GM03348 (cell line): Measurements from ENCODE around the gene SLX4.

Experiments used
- DNase-seq: peaks from one replicate; pipeline ENCODE4 v3.0.0; 2012; ENCODE audit warnings: low spot score

The SLX4 gene

DNA sequence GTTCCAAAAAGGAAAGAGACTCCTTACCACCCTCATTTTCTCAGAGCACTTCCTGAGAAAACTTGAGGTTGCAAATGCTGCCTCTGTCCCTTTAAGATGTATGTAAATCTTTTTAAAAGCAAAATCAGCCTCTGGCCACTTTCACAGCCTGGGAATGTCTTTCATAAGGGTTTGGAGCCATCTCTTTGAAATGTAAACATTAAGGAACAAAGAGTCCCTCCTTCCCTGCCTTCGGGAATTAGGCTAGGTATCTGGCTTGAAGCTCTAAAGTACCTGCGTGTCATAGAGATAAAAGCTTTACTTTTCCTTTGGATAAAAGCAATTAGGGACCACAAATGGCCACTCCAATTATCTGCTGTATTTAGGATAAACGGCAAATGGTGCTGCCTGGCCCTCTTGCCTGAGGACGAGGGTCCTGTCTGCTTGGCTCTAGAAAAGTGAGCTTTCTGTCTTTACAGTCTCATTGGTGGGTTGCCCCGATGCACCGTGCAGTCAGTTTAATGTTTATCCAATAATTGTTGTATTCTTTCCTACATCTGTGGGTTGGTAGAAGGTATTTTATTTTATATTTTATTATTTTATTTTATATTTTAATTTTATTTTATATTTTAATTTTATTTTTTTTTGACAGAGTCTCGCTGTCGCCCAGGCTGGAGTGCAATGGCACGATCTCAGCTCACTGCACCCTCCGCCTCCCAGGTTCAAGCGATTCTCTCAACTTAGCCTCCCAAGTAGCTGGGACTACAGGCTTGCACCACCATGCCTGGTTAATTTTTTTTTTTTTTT, 58.1 kb downstream of the SLX4 start:
- DNase-seq, result no peak

- no peak for DNase-seq
These were observed 60.3 kb downstream of the SLX4 start for GRCh38 chr16:3550851-3551847.

GRCh38 chr16:3549906-3550305, 61.5 kb downstream of the SLX4 start:
- no peak for DNase-seq

DNA sequence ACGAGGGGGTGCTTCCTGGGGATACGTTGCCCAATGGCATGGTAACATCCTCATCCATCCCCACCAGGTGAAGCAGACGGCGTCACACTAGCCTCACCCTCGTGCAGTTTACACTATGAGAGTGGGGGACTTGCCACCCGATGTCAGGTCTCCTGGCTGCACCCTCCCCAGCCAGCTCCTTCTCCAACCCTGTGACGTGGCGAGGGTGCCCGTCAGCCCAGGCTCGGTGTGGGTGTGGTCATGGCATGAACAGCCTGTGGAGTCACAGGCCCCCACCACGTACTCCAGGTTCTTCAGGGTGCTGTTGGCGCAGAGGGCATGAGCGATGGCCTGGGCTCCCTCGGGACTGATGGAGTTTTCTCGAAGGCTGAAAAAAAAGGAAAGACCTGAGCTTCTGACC, 62.5 kb downstream of the SLX4 start:
- no peak for DNase-seq

DNA sequence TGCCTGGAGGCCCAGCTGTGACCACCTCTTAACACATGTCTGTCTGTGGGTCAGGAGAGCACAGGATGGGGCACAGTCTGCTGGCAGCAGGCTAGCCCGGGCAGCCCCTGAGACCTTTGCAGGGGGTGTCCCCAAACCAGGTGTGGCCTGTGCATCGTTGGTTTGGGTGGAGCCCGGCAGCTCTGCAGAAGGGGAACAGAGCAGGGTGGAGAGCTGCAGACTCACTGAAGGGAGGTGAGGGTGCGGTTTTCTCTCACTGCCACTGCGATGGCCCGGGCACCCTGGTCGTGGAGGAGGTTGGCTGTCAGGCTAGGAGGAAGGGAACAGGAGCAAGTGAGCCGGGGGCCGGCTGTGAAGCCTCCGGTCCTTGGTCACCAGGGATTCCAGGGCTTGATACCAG, 63.0 kb downstream of the SLX4 start:
- no peak for DNase-seq

GRCh38 chr16:3546986-3547682, 64.3 kb downstream of the SLX4 start:
- DNase-seq, result no peak

GRCh38 chr16:3542601-3543373, 68.6 kb downstream of the SLX4 start:
- no peak for DNase-seq

- DNase-seq, result no peak
These were observed 69.8 kb downstream of the SLX4 start for GRCh38 chr16:3541527-3542155.

- DNase-seq, result no peak
These were observed 73.2 kb downstream of the SLX4 start for GRCh38 chr16:3538222-3538621.

GRCh38 chr16:3536851-3537250, 74.6 kb downstream of the SLX4 start:
- DNase-seq, result peak; percentile 29

DNA sequence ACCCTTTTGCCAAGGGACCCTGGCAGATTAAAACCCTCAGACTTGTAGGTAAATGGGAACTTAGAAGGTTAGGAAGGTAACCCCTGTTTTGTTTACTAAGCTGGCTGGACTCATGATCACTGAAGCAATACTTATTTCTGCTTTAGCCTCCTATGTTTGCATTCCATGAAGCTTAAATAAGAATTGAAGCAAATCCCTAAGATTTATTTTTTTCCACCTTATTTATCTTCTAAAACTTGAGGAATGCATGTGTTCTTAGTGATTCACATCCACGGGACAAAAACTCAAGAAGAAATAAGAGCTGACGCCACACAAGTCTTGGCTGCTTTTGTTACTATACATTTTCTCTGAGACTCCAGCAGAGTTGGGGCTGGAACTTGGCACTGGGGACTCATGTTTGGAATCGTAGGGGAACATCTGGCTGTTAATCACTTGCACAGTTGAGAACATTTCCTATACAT, 75.1 kb downstream of the SLX4 start:
- DNase-seq, result peak; percentile 35

DNA sequence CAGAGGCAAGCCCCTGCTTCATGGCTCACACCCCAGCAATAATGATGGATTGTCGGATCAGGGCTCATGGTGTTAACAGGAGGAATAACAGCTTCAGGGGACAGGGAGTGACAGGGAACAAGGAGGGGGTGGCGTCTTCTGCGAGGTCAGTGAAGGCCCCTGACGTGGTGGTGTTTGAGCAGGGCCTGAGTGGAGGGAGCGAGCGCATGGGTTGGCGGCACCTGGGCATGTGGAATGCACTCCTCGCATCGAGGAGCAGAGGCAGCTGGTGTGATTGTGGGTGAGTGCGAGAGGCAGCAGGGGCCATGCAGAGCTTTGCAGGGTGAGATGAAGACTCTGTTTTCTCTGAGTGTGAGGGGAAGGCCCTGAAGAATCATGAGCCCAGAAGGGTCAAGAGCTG, 77.3 kb downstream of the SLX4 start:
- DNase-seq, result no peak

GRCh38 chr16:3532741-3533140, 78.7 kb downstream of the SLX4 start:
- no peak for DNase-seq
